ENCODE data around the gene PGRMC1. TPM values are rescaled to one million over a fixed set of nuclear protein-coding genes. Genes with fewer than 3 reads are reported as not detected.

PGRMC1 gene
- polyA plus RNA-seq, 1 experiment = 99.1 TPM

DNA sequence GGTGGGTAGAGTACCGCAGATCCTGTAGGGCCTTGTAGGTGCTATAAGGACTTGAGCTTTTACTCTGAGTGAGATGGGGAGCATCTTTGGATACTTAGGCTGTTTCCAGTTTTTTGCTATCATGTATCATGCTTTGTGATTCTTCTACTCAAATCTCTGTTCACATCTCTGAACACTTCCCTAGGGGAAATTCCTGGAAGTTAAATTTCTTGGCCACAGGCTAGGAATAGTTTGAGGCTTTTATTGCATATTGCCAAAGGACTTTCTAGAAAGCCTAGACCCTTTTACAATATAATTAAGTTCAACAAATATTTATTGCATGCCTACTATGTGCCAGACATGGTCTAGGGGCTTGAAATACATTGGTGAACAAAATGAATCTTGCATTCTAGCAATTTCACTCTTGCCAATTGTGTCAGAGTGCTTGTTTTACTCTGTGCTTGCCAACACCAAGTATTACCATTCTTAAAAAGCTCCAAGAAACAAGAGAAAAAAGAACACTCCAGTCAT lies 4.1 kb upstream of the PGRMC1 start:
- TF ChIP-seq, protein P1, sequence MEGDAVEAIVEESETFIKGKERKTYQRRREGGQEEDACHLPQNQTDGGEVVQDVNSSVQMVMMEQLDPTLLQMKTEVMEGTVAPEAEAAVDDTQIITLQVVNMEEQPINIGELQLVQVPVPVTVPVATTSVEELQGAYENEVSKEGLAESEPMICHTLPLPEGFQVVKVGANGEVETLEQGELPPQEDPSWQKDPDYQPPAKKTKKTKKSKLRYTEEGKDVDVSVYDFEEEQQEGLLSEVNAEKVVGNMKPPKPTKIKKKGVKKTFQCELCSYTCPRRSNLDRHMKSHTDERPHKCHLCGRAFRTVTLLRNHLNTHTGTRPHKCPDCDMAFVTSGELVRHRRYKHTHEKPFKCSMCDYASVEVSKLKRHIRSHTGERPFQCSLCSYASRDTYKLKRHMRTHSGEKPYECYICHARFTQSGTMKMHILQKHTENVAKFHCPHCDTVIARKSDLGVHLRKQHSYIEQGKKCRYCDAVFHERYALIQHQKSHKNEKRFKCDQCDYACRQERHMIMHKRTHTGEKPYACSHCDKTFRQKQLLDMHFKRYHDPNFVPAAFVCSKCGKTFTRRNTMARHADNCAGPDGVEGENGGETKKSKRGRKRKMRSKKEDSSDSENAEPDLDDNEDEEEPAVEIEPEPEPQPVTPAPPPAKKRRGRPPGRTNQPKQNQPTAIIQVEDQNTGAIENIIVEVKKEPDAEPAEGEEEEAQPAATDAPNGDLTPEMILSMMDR (IDR thresholded peaks at IDR 0.05; ENCODE audit: insufficient read depth, low read depth, low read length) = no peak
- CTCF ChIA-PET = interaction anchor here (0.6 kb wide), 1 partner anchor 882 kb away, joined by 3 read pairs; no protein-coding TSS in a partner anchor
- H3K4me3 ChIP-seq (ENCODE audit: low read depth, low read length) = no peak overlapping the region
- POLR2A ChIA-PET = no interaction called here
- H3K27me3 ChIP-seq (ENCODE audit: control insufficient read depth, insufficient read depth, low read length) = no peaks in the 10 kb centered on the region
- DNase-seq (ENCODE audit: low read depth) = no peak
- no peaks in the 10 kb centered on the region for H3K36me3 ChIP-seq (ENCODE audit: control insufficient read depth, insufficient read depth, low read length)

DNA sequence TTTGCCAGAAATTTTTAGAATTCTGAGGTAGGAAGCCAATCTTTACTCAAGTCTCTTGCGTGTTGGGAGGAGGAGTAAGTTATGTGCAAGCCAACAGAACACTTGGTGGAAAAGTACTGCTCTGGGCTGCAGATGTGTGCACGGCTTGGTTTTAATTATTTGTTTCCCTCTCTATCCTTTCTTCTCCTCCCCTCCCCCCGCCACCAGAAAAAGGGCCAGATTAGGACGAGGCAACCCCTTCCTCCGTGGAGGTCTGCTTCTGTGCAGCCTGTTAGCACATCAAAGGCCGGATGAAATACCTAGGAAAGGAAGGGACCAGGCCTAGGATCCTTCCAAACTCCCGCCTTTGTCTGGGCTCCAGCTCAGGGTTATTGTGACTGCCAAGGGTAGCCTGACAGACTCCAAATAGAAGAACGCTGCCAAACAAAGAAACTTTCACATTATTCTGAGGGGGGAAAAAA lies 1.0 kb upstream of the PGRMC1 start:
- Histone ChIP-seq H3K36me3 (ENCODE audit: control insufficient read depth, insufficient read depth, low read length) (no peaks in the 10 kb centered on the region), H3K4me3 (ENCODE audit: low read depth, low read length) (no peak overlapping the region), H3K27me3 (ENCODE audit: control insufficient read depth, insufficient read depth, low read length) (no peaks in the 10 kb centered on the region)
- DNase-seq (ENCODE audit: low read depth) = no peak
- TF ChIP-seq, protein P1 (IDR thresholded peaks at IDR 0.05; ENCODE audit: insufficient read depth, low read depth, low read length) = no peak
- ChIA-PET CTCF (no interaction called here), POLR2A (no interaction called here)

DNA sequence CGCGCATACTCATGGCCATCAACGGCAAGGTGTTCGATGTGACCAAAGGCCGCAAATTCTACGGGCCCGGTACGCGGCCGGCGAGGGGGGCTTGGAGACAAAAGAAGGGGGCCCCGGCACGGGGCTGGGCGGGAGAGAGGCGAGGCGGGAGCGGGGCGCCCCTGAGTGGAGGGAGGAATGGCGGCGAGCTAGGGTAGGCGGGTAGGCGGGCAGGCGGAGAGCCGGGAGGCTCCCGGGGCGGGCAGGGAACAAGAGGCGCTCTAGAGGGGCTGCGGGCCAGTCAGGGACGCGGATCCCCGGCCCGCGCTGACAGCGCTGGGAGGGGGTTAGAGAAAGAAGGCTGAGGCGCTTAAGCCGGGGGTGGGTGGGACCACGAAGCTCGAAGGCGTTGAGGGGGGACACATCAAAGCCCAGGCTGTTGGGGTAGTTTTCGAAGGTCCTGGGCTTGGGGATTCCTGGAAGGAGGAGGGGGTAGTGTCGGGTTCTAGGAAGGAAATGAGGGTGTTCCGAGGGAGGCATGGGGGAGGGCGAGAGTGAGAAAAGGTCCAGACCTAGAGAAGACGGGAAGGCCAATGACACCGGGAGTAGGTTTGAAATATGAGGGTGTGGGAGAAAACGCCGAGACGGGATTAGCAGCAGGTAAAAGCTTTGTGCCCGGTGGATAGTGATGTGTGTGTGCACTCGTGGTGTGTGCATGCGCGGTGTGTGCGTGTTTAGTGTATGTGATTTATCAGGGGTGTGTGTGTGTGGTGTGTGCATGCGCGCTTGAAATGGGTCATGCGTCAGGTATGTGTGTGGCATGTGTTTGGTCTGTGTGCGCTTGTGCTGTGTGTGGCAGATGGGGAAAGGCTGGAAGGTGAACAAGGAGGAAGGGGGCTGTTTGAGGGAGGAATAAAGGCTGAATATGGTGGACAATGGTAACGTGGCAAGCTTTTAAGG lies 807 bp downstream of the PGRMC1 start:
- ChIA-PET POLR2A (no interaction called here), CTCF (interaction anchor here (0.6 kb wide), 2 partner anchors 11 to 510 kb away, joined by 3 to 4 read pairs; no protein-coding TSS in a partner anchor)
- no peaks in the 10 kb centered on the region for H3K36me3 ChIP-seq (ENCODE audit: control insufficient read depth, insufficient read depth, low read length)
- TF ChIP-seq, protein P1 (IDR thresholded peaks at IDR 0.05; ENCODE audit: insufficient read depth, low read depth, low read length) = no peak
- H3K4me3 ChIP-seq (ENCODE audit: low read depth, low read length) = peak overlapping the region; percentile 87
- DNase-seq (ENCODE audit: low read depth) = no peak
- no peaks in the 10 kb centered on the region for H3K27me3 ChIP-seq (ENCODE audit: control insufficient read depth, insufficient read depth, low read length)

DNA sequence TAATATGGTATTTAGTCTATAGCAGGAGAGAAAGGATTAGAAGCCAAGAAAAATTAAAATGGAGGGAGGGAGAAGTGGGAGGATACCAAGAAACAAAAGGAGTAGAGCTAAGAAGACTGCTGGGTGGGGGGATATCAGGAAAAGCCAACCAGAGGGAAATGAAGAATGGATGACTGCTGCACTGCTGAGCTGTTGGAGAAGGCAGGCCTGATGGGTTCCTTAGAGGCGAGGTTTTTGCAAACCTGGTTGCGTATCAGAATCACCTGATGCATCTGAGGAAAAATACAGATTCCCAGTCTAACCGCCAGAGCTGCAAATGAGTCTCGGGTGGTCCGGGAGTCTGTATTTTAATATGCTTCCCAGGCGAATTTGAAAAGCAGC lies 1.5 kb downstream of the PGRMC1 start:
- ChIA-PET CTCF (interaction anchor here (0.6 to 1.2 kb wide), 2 partner anchors 26 to 510 kb away, joined by 3 to 4 read pairs; no protein-coding TSS in a partner anchor), POLR2A (no interaction called here)
- Histone ChIP-seq H3K36me3 (ENCODE audit: control insufficient read depth, insufficient read depth, low read length) (no peaks in the 10 kb centered on the region), H3K4me3 (ENCODE audit: low read depth, low read length) (peak overlapping the region; percentile 87), H3K27me3 (ENCODE audit: control insufficient read depth, insufficient read depth, low read length) (no peaks in the 10 kb centered on the region)
- TF ChIP-seq, protein P1 (IDR thresholded peaks at IDR 0.05; ENCODE audit: insufficient read depth, low read depth, low read length) = no peak
- DNase-seq (ENCODE audit: low read depth) = no peak

DNA sequence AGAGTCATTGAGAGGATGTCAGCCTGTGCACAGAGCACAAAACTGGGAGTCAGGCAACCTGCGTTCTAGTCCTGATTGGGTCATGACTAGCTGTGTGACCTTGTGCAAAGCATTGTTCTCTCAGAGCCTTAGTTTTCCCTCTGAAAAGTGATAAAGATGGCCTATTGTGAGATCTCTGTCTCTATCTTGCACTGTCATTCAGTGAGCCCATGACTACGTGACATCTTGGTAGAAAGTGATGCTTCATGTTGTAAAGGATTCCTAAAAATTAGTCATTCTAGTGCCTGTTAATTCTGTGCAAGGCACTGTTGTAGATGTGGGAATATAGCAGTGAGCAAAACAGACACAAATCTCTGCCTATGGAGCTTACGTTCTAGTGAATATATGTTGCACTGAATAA lies 2.5 kb downstream of the PGRMC1 start:
- POLR2A ChIA-PET = no interaction called here
- no peak for DNase-seq (ENCODE audit: low read depth)

More for the DNA sequence above, 2.5 kb downstream of the PGRMC1 start:
- CTCF ChIA-PET = interaction anchor here (1.2 kb wide), 1 partner anchor 25 kb away, joined by 3 read pairs; no protein-coding TSS in a partner anchor
- TF ChIP-seq, protein P1 (IDR thresholded peaks at IDR 0.05; ENCODE audit: insufficient read depth, low read depth, low read length) = no peak
- H3K36me3 ChIP-seq (ENCODE audit: control insufficient read depth, insufficient read depth, low read length) = no peaks in the 10 kb centered on the region
- peak overlapping the region; percentile 87 for H3K4me3 ChIP-seq (ENCODE audit: low read depth, low read length)
- H3K27me3 ChIP-seq (ENCODE audit: control insufficient read depth, insufficient read depth, low read length) = no peaks in the 10 kb centered on the region

Measured in BJ (cell line).